ENCODE results near the gene NANP.
"Not testable (repeated sequence)": the region's sequence is repeated elsewhere in the genome, so short reads cannot be mapped to it uniquely, and the experiment has no call there.

Gene NANP

DNA sequence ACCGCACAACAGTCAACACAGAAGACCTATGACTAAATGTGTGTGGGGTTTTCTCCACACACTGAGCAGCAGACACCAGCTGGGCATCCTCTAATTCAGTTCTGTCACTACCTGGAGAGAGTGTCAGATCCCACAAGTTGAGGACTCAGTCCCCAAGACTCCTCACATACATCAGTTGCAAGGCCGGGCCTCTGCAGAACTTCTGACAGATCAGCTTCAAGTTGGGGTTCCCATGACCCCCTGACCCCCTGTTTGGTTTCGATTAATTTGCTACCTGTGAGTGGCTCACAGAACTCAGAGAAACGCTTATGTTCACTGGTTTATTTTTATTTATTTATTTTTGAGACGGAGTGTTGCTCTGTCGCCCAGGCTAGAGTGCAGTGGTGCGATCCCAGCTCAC lies 35.3 kb downstream of the NANP start:
- no peaks in the 10 kb centered on the region for H3K9me3 Mint-ChIP-seq
- ATAC-seq, result no peak

DNA sequence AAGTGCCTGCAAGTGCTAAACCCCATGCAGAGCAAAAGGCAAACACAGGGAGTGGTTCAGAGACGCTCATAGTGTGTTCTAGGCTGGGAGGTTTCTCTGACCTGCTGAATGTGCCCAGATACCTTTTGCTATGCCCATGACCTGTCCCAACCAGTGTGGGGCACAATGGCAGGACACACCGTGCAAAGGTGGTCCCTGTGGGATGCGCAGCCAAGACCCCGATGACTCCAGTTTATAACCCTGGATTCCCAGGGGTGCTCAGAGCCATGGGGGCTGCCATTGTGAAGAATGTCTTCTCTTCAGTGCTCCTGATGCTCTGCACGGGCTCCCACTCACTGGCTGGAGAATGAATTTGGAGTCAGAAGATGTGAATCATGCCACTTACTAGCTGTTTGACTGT lies 36.3 kb downstream of the NANP start:
- DNase-seq (no peak), ATAC-seq (no peak)
- Mint-ChIP-seq H3K27me3 (peaks cover 13% of the 10 kb centered on the region), H3K4me3 (no peak overlapping the region), H3K4me1 (peaks cover 11% of the 10 kb centered on the region), H3K27ac (no peak overlapping the region), H3K9me3 (no peaks in the 10 kb centered on the region)

More for the DNA sequence above, 35.3 kb downstream of the NANP start:
- no peak overlapping the region for H3K27ac Mint-ChIP-seq
- no peak overlapping the region for H3K4me3 Mint-ChIP-seq
- DNase-seq, result no peak
- peaks cover 4% of the 10 kb centered on the region for H3K27me3 Mint-ChIP-seq
- H3K4me1 Mint-ChIP-seq, result peaks cover 7% of the 10 kb centered on the region

GRCh38 chr20:25586877-25587276 lies 36.9 kb downstream of the NANP start:
- no peaks in the 10 kb centered on the region for H3K9me3 Mint-ChIP-seq
- H3K27ac Mint-ChIP-seq, result no peak overlapping the region
- H3K4me1 Mint-ChIP-seq, result peaks cover 11% of the 10 kb centered on the region
- H3K27me3 Mint-ChIP-seq, result peaks cover 13% of the 10 kb centered on the region
- ATAC-seq, result no peak
- H3K4me3 Mint-ChIP-seq, result no peak overlapping the region
- DNase-seq, result no peak

DNA sequence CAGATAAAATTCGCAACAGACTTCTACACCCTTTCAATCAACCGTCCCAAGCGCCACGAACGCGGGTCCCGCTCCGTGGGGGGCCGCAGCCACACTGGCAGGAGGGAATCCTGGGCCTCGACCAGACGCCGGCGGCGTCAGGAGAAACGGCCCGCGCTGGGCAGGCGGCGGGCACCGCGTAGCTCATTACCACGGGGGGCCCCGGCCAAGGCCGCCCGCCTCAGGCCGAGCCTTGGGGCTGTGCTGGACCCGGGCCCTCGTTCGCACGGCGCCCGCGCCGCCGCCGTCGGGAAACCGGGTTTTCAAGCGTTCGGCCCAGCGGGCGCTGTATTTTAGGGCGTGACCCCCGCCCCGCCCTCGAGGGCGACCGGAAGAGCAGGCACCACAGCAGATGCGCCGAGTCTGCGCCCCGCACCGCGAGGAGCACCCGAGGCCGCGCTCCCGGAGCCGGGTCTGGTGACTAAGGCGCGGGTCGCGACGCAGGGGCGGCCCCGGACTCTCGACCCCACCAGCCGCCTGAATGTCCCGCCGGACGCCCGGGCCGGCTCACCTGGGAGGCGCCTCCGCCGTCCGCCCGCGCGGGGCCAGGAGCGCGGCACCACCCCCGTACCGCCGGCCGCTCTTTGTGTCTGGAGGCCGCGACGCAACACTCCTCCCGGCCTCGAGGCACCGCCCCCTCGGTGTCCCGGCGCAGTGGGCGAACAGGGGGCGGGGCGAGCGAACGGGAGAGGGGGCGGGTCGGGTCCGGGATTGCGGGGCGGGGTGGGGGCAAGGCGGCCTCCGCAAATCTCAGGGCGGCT lies 38.7 kb downstream of the NANP start, which contains the start of gene NINL:
NINL (minus strand) TSS at position 627 of the 800 bp plus-strand sequence. CDS start 58,944 bp downstream, outside the sequence.
- peak within 1 kb of the TSS; percentile 86 to 88 for H3K27ac Mint-ChIP-seq
- peak; percentile 56 to 61 for DNase-seq
- no peaks in the 10 kb centered on the region for H3K9me3 Mint-ChIP-seq
- peaks cover 11% of the 10 kb centered on the region for H3K4me1 Mint-ChIP-seq
- H3K4me3 Mint-ChIP-seq, result peak within 1 kb of the TSS; percentile 92 to 93
- peaks cover 13% of the 10 kb centered on the region for H3K27me3 Mint-ChIP-seq
- peak; percentile 92 for ATAC-seq

GRCh38 chr20:25583607-25584006 lies 40.2 kb downstream of the NANP start:
- Mint-ChIP-seq H3K4me1 (peaks cover 11% of the 10 kb centered on the region), H3K27me3 (peaks cover 13% of the 10 kb centered on the region), H3K4me3 (peak overlapping the region; percentile 49 to 64)
- not testable (repeated sequence) for H3K27ac Mint-ChIP-seq, ATAC-seq, H3K9me3 Mint-ChIP-seq, DNase-seq

DNA sequence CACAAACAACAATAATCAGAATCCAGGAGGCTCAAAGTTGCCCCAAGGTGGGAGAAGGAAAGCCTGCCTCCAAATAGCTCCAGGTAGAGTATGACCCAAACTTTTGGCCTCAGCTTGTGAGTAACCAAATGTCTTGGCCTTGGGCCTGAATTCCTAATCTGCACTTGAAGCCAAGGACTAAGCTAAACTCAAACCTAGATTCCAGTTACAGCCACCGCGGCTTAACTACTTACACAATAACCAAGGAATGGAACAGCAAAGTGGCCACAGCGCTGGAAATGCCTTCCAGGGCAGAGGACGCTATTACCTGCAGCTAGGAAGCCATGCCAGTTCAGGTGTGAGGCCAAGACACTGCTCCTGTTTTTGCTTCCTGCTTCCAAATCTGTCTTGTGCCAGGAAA lies 43.1 kb downstream of the NANP start:
- DNase-seq, result no peak
- Mint-ChIP-seq H3K27me3 (peaks cover 13% of the 10 kb centered on the region), H3K4me3 (no peak overlapping the region), H3K27ac (no peak overlapping the region), H3K9me3 (no peaks in the 10 kb centered on the region), H3K4me1 (peaks cover 11% of the 10 kb centered on the region)
- no peak for ATAC-seq

DNA sequence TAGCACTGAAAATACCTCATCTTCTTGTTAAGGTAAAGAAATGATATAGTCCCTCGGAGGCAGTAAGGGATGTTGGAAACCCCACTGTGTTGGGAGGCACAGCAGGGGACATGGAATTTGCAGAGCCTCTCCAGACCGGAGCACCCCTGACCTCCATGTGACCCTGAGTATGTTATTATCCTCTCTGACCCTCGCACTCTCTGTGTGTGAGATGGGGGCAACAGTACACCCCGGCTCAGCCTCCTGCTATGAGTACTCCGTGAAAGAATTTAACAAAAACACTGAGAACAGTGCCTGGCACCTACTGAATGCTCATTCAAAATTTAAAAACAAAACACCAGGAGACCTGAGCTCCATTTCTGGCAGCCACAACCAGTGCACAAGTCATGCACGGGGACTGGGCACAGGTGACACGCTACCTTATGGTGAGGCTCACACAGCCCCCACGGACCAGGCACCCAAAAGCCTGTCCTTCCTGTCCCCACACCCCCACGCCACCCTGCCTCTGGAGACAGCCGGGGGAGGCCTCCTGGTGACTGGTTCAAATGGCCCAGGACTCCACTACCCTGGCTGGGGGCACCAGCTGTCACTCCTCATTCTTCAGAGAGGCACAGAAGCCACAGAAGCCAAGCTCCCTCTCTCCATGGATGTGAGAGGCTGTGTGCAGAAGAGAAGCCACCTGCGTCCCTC lies 44.6 kb downstream of the NANP start:
- ATAC-seq, result no peak

GRCh38 chr20:25576783-25577530 lies 46.9 kb downstream of the NANP start:
- no peaks in the 10 kb centered on the region for H3K9me3 Mint-ChIP-seq
- no peak overlapping the region for H3K27ac Mint-ChIP-seq
- no peak for ATAC-seq
- no peak overlapping the region for H3K4me3 Mint-ChIP-seq
- H3K4me1 Mint-ChIP-seq, result no peaks in the 10 kb centered on the region
- no peak for DNase-seq
- no peaks in the 10 kb centered on the region for H3K27me3 Mint-ChIP-seq

More for the DNA sequence above, 44.6 kb downstream of the NANP start:
- DNase-seq, result no peak
- peaks cover 5% of the 10 kb centered on the region for H3K4me1 Mint-ChIP-seq
- H3K4me3 Mint-ChIP-seq, result no peak overlapping the region
- H3K9me3 Mint-ChIP-seq, result no peaks in the 10 kb centered on the region
- peaks cover 13% of the 10 kb centered on the region for H3K27me3 Mint-ChIP-seq
- H3K27ac Mint-ChIP-seq, result peak overlapping the region in 1 of 2 donors; percentile 65

- Mint-ChIP-seq H3K9me3 (no peaks in the 10 kb centered on the region), H3K4me3 (no peak overlapping the region), H3K4me1 (no peaks in the 10 kb centered on the region), H3K27ac (no peak overlapping the region), H3K27me3 (no peaks in the 10 kb centered on the region)
- DNase-seq (no peak), ATAC-seq (no peak)
Measured at GRCh38 chr20:25574411-25574810, 49.4 kb downstream of the NANP start.

DNA sequence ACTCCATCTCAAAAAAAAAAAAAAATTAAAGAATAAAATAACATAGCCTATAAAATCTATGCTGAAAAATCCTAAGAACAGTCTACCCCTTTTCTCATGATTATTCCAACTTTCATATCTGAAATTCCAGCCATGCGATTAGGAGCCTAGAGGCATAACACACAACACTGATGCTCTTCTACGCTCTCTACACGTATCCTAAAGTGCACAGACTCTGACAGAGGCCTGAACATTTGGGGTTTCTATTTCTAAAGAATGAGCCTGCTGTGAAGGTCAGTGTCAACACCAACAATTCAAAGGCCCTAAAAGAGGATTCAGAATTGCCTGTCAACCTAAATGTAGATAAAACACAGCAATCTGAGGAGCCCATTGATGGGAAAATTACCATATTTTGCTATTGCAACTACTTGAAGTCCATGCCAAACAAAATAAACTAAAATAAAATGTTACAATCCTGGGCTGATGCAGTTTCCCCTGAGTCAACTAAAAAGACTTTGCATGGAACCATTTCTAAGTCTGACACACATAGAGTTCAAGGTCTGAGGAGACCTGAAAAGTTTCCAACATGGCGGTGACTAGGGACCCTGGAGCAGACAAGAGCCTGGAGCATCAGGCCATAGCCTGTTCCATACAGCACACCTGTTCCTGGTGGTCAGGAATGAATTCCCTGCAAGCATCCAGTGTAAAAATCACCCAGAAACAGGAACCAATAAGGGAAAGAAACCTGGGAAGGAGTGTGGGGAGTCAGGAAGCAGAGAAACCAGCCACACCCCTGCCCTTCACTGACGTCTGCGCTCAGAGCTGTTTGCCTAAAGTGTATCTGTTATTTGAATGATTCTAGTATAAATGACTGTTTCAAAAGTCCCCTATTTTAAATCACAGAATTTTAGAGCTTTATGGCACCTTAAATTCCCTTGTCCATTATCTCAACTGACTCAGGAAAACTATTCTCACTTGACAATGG lies 50.2 kb downstream of the NANP start:
- no peak for DNase-seq
- Mint-ChIP-seq H3K9me3 (no peaks in the 10 kb centered on the region), H3K4me1 (no peaks in the 10 kb centered on the region), H3K27ac (no peak overlapping the region), H3K27me3 (no peaks in the 10 kb centered on the region), H3K4me3 (no peak overlapping the region)
- ATAC-seq, result no peak

GRCh38 chr20:25571817-25572216 lies 52.0 kb downstream of the NANP start:
- H3K4me3 Mint-ChIP-seq, result no peak overlapping the region
- no peak overlapping the region for H3K27ac Mint-ChIP-seq
- ATAC-seq (no peak), DNase-seq (no peak)
- H3K9me3 Mint-ChIP-seq, result no peaks in the 10 kb centered on the region
- H3K4me1 Mint-ChIP-seq, result peaks cover 6% of the 10 kb centered on the region
- H3K27me3 Mint-ChIP-seq, result no peaks in the 10 kb centered on the region

GRCh38 chr20:25571240-25571639 lies 52.6 kb downstream of the NANP start:
- ATAC-seq (no peak), DNase-seq (no peak)
- Mint-ChIP-seq H3K27me3 (no peaks in the 10 kb centered on the region), H3K4me3 (no peak overlapping the region), H3K4me1 (peaks cover 11% of the 10 kb centered on the region), H3K27ac (no peak overlapping the region), H3K9me3 (no peaks in the 10 kb centered on the region)

- Mint-ChIP-seq H3K9me3 (no peaks in the 10 kb centered on the region), H3K27me3 (no peaks in the 10 kb centered on the region), H3K27ac (no peak overlapping the region), H3K4me1 (peaks cover 22% of the 10 kb centered on the region), H3K4me3 (no peak overlapping the region)
- no peak for DNase-seq
- ATAC-seq, result no peak
Measured at GRCh38 chr20:25570148-25570530, 53.7 kb downstream of the NANP start.

DNA sequence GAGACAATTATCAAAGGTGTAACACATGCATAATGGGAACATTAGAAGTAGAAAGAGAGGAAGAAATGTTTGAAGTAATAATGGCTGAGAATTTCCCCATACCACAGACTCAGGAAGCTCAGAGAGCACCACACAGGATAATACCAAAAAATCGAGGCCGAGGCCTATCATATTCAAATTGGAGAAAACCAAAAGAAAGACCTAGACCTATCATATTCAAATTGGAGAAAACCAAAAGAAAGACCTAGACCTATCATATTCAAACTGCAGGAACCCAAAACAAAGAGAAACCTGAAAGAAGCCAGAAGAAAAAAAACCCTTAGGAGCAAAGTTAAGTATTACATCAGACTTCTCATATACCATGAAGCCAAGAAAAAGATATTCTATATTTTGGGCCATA lies 56.5 kb downstream of the NANP start:
- H3K9me3 Mint-ChIP-seq, result peaks cover 6 to 7% of the 10 kb centered on the region in 2 donors

GRCh38 chr20:25566821-25567220 lies 57.0 kb downstream of the NANP start:
- peak overlapping the region in 1 of 2 donors; percentile 85 for H3K27ac Mint-ChIP-seq
- peaks cover 6 to 7% of the 10 kb centered on the region in 2 donors for H3K9me3 Mint-ChIP-seq
- H3K4me1 Mint-ChIP-seq, result peaks cover 30% of the 10 kb centered on the region
- peak overlapping the region in 1 of 2 donors; percentile 5 for H3K4me3 Mint-ChIP-seq
- DNase-seq (no peak), ATAC-seq (no peak)
- no peaks in the 10 kb centered on the region for H3K27me3 Mint-ChIP-seq

More for the DNA sequence above, 56.5 kb downstream of the NANP start:
- H3K27ac Mint-ChIP-seq, result peak overlapping the region in 1 of 2 donors; percentile 85
- DNase-seq, result no peak
- peak overlapping the region in 1 of 2 donors; percentile 5 for H3K4me3 Mint-ChIP-seq
- ATAC-seq, result peak; percentile 66
- H3K4me1 Mint-ChIP-seq, result peaks cover 30% of the 10 kb centered on the region
- H3K27me3 Mint-ChIP-seq, result no peaks in the 10 kb centered on the region
